ENCODE measurements around the gene BRF1. TPM values are rescaled to one million over a fixed set of nuclear protein-coding genes. Genes with fewer than 3 reads are reported as not detected.
"Not testable (repeated sequence)": the region's sequence is repeated elsewhere in the genome, so short reads cannot be mapped to it uniquely, and the experiment has no call there.

Gene BRF1
- total RNA-seq, 1 donor from 2014 or later, result 80.5 TPM

GRCh38 chr14:105333613-105334364 lies 33.0 kb upstream of the BRF1 start:
- peak; percentile 94 for DNase-seq (ENCODE audit: low read depth)

- DNase-seq (ENCODE audit: low read depth), result peak; percentile 89
These were observed 32.3 kb upstream of the BRF1 start for GRCh38 chr14:105333020-105333490.

- peak; percentile 93 for DNase-seq (ENCODE audit: low read depth)
These were observed 31.6 kb upstream of the BRF1 start for GRCh38 chr14:105332350-105332874.

- DNase-seq (ENCODE audit: low read depth), result no peak
These were observed 31.0 kb upstream of the BRF1 start for GRCh38 chr14:105331575-105332349.

DNA sequence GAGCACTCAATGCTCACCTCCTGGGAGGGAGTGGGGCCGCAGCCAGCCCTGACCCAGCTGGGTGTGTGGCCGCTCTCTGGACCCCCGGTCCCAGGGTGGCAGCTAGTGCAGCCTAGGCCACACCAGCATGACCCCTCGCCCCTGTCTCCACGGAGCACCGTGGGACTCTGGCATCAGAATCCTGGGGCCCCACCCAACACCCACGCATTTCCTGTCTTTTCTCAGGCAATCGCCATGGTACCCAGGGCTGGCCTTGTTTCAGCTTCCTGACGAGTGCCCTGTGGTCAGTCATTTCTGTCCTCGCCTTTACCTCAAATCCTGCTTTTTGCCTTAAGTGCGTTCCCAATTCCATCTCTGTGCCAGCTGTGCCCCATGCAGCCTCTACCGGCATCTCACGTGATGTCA lies 29.7 kb upstream of the BRF1 start:
- DNase-seq (ENCODE audit: low read depth), result peak; percentile 63

DNA sequence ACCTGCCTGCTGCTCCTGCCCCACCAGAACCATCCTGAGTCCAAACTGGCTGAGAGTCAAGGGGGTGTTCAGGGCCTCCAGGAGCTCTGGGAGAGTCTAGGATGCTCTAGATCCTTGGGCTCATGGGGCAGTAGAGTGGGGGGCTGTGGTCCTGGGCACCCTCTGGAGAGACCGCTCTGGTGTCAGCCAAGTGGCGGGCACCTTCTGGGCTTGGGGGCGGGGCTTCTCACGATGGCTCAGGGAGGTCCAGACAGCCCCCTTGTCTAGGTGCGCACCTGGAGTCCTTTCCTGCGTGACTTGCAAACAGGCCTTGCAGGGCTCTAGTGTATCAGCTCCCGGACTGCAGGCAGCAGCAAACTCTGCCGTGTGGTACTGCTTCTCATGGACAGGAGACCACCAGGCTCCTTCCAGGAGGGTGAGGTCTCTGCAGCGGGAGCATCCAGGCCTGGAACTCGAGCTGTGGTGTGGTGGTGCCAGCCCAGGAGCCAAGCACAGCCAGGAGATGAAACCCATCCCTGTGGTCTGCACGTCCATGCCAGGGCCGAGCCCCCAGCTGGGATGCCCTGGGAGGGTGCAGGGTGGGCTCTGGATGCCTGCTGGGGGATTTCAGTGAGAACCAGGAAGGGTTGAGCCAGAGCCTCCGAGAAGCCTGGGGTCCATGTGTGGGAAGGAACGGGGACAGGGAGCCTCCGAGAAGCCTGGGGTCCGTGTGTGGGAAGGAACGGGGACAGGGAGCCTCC lies 28.8 kb upstream of the BRF1 start:
- DNase-seq (ENCODE audit: low read depth), result no peak

GRCh38 chr14:105328678-105329390 lies 28.0 kb upstream of the BRF1 start:
- DNase-seq (ENCODE audit: low read depth), result peak; percentile 88

- peak; percentile 59 for DNase-seq (ENCODE audit: low read depth)
These were observed 27.4 kb upstream of the BRF1 start for GRCh38 chr14:105328070-105328677.

- DNase-seq (ENCODE audit: low read depth), result not testable (repeated sequence)
These were observed 26.9 kb upstream of the BRF1 start for GRCh38 chr14:105327695-105328045.

- DNase-seq (ENCODE audit: low read depth), result peak; percentile 97
These were observed 26.3 kb upstream of the BRF1 start for GRCh38 chr14:105326891-105327694.

DNA sequence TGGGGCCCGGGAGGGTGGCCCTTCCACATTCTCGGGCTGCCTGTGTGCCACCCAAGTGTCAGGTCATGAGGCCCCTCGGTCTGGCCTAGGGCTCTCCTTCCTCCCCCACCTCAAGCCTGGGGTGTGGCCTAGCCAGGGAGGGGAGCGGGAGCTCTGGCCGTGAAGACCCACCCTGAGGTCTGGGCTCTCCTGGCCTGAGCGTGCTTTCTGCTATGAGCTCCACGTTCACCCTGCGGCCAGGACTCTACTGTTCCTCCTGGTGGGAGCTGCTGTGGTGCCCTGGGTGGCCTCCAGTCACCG lies 25.7 kb upstream of the BRF1 start:
- DNase-seq (ENCODE audit: low read depth), result no peak

- no peak for DNase-seq (ENCODE audit: low read depth)
These were observed 25.1 kb upstream of the BRF1 start for GRCh38 chr14:105325716-105326567.

DNA sequence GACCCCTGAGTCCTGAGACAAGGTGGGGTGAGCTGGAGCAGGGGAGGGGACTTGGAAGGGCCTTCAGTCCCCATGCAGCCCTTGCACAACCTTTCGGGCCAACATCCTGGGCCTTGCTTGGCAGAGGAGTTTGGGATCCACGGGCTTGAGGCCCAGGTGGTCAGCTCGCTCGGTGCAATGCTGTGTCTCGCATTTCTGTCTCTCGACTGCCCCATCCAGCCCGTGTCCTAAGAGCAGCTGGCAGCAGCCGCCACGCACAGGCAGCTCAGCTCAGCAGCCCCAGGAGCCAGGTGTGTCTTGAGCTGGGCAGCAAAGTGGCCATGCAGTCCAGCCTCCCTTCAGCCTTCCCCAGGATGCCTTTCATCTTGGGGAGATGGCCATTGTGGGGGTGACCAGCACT lies 24.5 kb upstream of the BRF1 start:
- no peak for DNase-seq (ENCODE audit: low read depth)

DNA sequence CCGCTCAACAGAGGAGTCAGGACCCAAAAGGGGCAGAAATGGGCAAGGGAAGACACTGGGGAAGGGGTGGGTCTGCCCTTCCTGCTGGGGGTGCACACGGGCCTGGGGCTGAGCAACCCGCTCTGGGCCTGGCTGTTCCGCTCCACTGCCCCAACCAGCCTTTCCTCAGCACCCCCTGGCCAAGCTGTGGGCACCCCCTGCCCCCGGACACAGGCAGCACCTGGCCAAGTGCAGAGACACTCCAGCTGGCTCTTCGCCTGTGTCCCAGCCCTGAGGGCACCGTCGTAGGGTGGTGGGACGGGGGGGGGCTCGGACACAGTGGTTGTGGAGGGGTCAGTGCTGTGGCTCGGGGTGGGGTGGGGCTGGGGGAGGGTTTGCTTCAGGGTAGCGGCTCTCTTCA lies 24.1 kb upstream of the BRF1 start:
- no peak for DNase-seq (ENCODE audit: low read depth)

DNA sequence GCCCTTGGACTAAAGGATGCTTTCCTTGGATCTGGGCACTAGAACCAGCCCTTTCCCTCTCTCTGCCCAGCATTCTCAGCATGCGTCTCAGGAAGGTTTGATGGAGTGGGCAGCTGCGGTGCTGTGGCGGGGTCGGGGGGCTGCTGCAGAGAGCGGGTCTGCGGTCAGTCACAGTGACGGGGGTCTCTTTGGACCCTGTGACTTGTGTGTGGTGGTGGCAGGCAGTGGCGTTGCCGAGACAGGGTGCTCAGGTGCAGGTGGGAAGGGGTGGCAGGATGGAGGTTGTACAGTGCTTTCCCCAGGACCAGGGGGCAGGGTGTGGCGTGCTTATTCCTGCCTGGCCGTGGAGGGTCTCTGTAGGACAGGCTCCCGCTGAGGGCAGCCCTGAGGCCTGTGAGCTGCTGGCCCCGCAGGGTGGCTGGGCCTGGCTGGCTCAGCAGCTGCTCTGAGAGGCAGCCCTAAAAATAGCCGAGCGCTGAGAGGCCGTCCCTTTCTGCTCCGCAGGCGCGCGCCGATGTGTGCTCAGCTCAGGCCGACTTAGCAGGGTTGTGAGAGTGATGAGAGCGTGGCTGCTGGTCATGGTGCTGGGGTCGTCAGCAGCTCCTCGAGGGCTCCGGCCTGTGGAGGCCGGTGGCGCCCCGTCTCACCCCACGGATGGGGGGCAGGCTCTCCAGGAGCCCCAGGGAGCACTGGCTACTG lies 23.4 kb upstream of the BRF1 start:
- DNase-seq (ENCODE audit: low read depth), result peak; percentile 80

DNA sequence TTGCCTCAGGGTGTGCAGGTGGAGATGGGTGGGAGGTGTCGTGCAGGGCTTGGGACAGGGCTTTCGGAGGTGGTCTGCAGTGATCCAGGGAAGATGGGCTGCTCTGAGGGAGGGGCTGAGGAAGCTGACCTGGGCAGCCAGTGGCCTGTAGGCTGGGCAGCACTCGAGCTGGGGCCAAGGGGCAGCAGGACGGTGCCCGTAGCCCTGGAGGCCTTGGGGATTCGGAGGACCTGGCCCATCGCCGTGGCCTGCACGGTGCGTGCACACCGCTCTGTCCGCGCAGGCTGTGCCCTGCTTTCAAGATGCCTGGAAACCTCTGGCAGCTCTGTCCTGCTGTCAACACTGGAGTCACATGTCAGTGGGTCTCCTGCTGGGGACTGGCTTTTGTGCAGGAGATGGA lies 22.9 kb upstream of the BRF1 start:
- DNase-seq (ENCODE audit: low read depth), result no peak

DNA sequence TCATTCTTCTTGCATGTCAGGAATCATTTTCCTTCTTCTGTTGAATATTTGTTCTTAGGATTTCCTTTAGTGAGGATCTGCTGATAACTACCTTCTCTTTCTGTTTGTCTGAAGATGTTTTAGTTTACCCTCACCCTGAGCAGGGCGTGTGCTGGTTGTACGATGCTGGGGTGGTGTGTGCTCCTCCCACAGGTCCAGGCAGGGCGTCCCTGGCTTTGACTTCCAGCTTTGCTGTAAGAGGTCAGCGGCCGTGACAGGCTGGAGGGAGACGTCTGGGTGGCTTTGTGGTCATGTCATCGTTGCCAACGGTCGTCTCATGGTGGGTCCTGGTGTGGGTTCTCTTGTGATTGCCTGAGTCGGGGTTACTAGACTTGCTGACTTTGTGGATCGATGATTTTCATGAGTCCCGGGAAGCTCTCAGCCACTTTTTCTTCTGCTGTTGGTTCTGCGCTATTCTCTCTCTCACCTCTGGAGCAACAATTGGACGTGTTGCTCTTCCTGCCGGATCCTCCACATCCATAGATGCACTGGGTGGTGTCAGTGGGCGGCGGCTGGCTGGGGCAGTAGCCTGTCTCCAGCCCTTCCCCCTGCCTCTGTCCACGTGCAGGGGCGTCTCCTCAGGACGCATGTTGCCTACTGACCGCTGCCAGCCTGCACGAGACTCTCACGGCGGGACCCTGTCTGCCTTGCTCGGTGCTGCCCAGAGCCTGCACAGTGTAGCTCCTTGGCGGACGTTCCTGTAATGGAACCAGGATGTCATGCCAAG lies 22.2 kb upstream of the BRF1 start:
- DNase-seq (ENCODE audit: low read depth), result no peak

GRCh38 chr14:105317546-105317945 lies 16.7 kb upstream of the BRF1 start:
- no peak for DNase-seq (ENCODE audit: low read depth)

All from myocyte (in vitro differentiated cells).